HepG2 (cell line): ENCODE data around the gene TSEN54. TPM values are rescaled to one million over a fixed set of nuclear protein-coding genes. Genes with fewer than 3 reads are reported as not detected.
A peak's percentile ranks its signal among the peaks of the same experiment; 100 is the strongest.

Source experiments
- ATAC-seq: fragments of 200-7000 bp; cut with Tn5 transposase; 3 replicates; pipeline ENCODE4 v1.9.1; 2020; ENCODE audit warnings: mild to moderate bottlenecking, moderate library complexity
- BruUV-seq: library from RNA; stranded (reverse); fragments of 400-500 nt; replicated peaks from 2 replicates; lab custom pipeline; 2021; lab: Mats Ljungman, UMichigan
- CTCF ChIA-PET: fragments of 300-600 bp; formaldehyde crosslinking; extraction: SDS; loops from one replicate; lab custom pipeline; 2021; ENCODE audit warnings: low total read pairs, inconsistent platforms, low intra/inter-chr PET ratio; lab: Yijun Ruan, JAX
- POLR2A ChIA-PET: fragments of 350-600 bp; sonication (Branson Sonifier 250); formaldehyde crosslinking; loops from one replicate; lab custom pipeline; 2020; ENCODE audit warnings: antibody characterized with exemption, inconsistent platforms; lab: Yijun Ruan, JAX
- DNase-seq: peaks from one replicate; pipeline ENCODE4 v3.0.0-alpha.2; 2015; ENCODE audit warnings: low spot score
- FAIRE-seq: peaks from 3 replicates; lab custom pipeline; 2011; peaks lifted over from hg19 to GRCh38; lab: Jason Lieb, UNC
- H2AFZ ChIP-seq: one replicate; pipeline ENCODE4 v1.6.1; 2011; ENCODE audit warnings: low read length, inconsistent platforms
- H3K27ac ChIP-seq: fragments of 300-600 bp; 3 replicates; pipeline ENCODE4 v1.8.0; 2011; ENCODE audit warnings: mixed run types, mild to moderate bottlenecking, mixed read lengths, low read length, inconsistent platforms; ENCODE audit not compliant: insufficient read depth; ENCODE audit errors: extremely low read length
- H3K27me3 ChIP-seq, 2 experiments: fragments of 200-600 bp in 1 of 2; 2 replicates in 1 of 2; 3 replicates in 1 of 2; pipeline versions ENCODE4 v1.6.0 to v1.8.0; 2011; ENCODE audit warnings: low read length in 2 of 2, mild to moderate bottlenecking in 2 of 2, moderate library complexity in 2 of 2, inconsistent platforms in 1 of 2; ENCODE audit not compliant: insufficient read depth in 2 of 2, control insufficient read depth in 1 of 2
- H3K36me3 ChIP-seq, 2 experiments: fragments of 200-600 bp in 1 of 2; replicated peaks in 1 of 2; 2 replicates in 1 of 2; 3 replicates in 1 of 2; pipeline versions ENCODE4 v1.5.1 to v1.8.0; 2011; ENCODE audit warnings: low read length in 2 of 2, inconsistent platforms in 1 of 2; ENCODE audit not compliant: insufficient read depth in 2 of 2, control insufficient read depth in 1 of 2
- H3K4me1 ChIP-seq: 2 replicates; pipeline ENCODE4 v1.5.1; 2012; ENCODE audit warnings: low read length, inconsistent platforms; ENCODE audit not compliant: insufficient read depth
- H3K4me2 ChIP-seq: 2 replicates; pipeline ENCODE4 v1.6.0; 2011; ENCODE audit warnings: low read depth, low read length, inconsistent platforms
- H3K4me3 ChIP-seq, 3 experiments: fragments of 200-600 bp in 1 of 3; sonication (generic), shearing (Covaris generic) in 1 of 3; replicated peaks in 1 of 3; 2 replicates each; pipeline ENCODE4 v1.5.1; 2011 to 2016; ENCODE audit warnings: low read length in 3 of 3, inconsistent platforms in 2 of 3, low read depth in 2 of 3, mild to moderate bottlenecking in 2 of 3, control low read depth in 1 of 3, mixed read lengths in 1 of 3; ENCODE audit not compliant: insufficient read depth in 1 of 3
- H3K79me2 ChIP-seq: one replicate; pipeline ENCODE4 v1.6.1; 2011; ENCODE audit warnings: low read length, inconsistent platforms; ENCODE audit not compliant: insufficient read depth
- H3K9ac ChIP-seq: 2 replicates; pipeline ENCODE4 v1.6.0; 2011; ENCODE audit warnings: mild to moderate bottlenecking, low read depth, low read length, inconsistent platforms; ENCODE audit not compliant: insufficient read depth
- H3K9me3 ChIP-seq: 2 replicates; pipeline ENCODE4 v1.5.1; 2012; ENCODE audit warnings: mild to moderate bottlenecking, low read length
- H4K20me1 ChIP-seq: 2 replicates; pipeline ENCODE4 v1.6.0; 2011; ENCODE audit warnings: inconsistent platforms, mild to moderate bottlenecking, low read length, moderate library complexity; ENCODE audit not compliant: insufficient read depth
- ARID4A ChIP-seq: sonication (generic); formaldehyde crosslinking; IDR thresholded peaks from 2 replicates; pipeline ENCODE4 v1.5.0; 2020; ENCODE audit warnings: mild to moderate bottlenecking, missing genetic modification reagents, borderline replicate concordance
- ZNF263 ChIP-seq: sonication (generic); formaldehyde crosslinking; IDR thresholded peaks from 2 replicates; pipeline ENCODE4 v1.4.0; 2020; ENCODE audit warnings: missing genetic modification reagents
- ZNF333 ChIP-seq: sonication (generic); formaldehyde crosslinking; IDR thresholded peaks from 2 replicates; pipeline ENCODE4 v1.4.0; 2020; ENCODE audit warnings: mild to moderate bottlenecking, missing genetic modification reagents, borderline replicate concordance
- WGBS: methylation state at CpG from one replicate; pipeline ENCODE4 v1.1.6; 2017; ENCODE audit warnings: low lambda C conversion rate; 5-methylcytosine and 5-hydroxymethylcytosine counted together
- in situ Hi-C: cut with HindIII; loops from 2 replicates; pipeline ENCODE4 v1.10.0; 2017; ENCODE audit warnings: low pct_unique_long_range_greater_than_20kb; ENCODE audit not compliant: extremely low pct_ligation_motif_present
- intact Hi-C: fragments of 100-400 bp; cut with micrococcal nuclease; formaldehyde crosslinking; loops from one replicate; pipeline ENCODE4 v1.10.0; 2022; ENCODE audit not compliant: unreplicated experiment
- polyA plus RNA-seq, 8 experiments: library from polyadenylated mRNA; depleted of rRNA in 3 of 8; stranded (reverse) in 7 of 8; unstranded in 1 of 8; fragments of >200 nt; fragmentation: Illumina TruSeq in 4 of 8; extraction: Trizol in 4 of 8; gene quantifications; 2 replicates each; pipeline versions ENCODE4 v1.2.1 to v1.2.3, GENCODE V29; 2011 to 2016; ENCODE audit warnings: low read depth in 4 of 8, missing spikeins in 1 of 8, mixed read lengths in 1 of 8; ENCODE audit not compliant: insufficient read depth in 1 of 8
- total RNA-seq, 5 experiments: library from RNA; depleted of rRNA; stranded (reverse); fragments of >200 nt; fragmentation: Illumina TruSeq; extraction: Trizol; gene quantifications; 2 replicates each; pipeline ENCODE4 v1.2.3, GENCODE V29; 2016; ENCODE audit warnings: low read depth in 1 of 5

TSEN54 gene
- total and polyA plus RNA-seq, 2 of the 13 experiments (the other 11 are each of a cell fraction or from before 2014, with no cell fraction given) = 62.9 to 63.3 TPM

- WGBS = 52% methylated on average over 4 of the region's 5 CpGs
- ATAC-seq (no peak), FAIRE-seq (no peak), DNase-seq (no peak)
- no peak overlapping the region for H3K4me3 ChIP-seq
- no peak overlapping the region for H2AFZ ChIP-seq
- in situ Hi-C loops (loop anchor here (5.0 kb wide), 1 partner anchor 82 kb away; no protein-coding TSS in a partner anchor), intact Hi-C loops (no loop called here)
- H3K9ac ChIP-seq = no peak overlapping the region
- ChIA-PET CTCF (no interaction called here), POLR2A (interaction anchor here (0.7 to 1.6 kb wide), 3 partner anchors 16 to 271 kb away, joined by 3 to 6 read pairs (median 4); partner anchors contain the start of gene LLGL2)
- H4K20me1 ChIP-seq = peaks cover 5% of the 10 kb centered on the region; the same call in 1 of the 2 replicates
- peaks cover 2% of the 10 kb centered on the region for H3K79me2 ChIP-seq
- no peak overlapping the region for H3K27ac ChIP-seq
- peaks cover 4 to 21% of the 10 kb centered on the region in 2 experiments; a peak in 4 of 5 replicates for H3K36me3 ChIP-seq
- BruUV-seq = no TSS peak
- no peaks in the 10 kb centered on the region for H3K27me3 ChIP-seq
- H3K9me3 ChIP-seq = no peaks in the 10 kb centered on the region
- 0 out of 2 replicates have a peak, but pooled peaks have one; percentile 0 for TF ChIP-seq ZNF333 (CRISPR knock-in tag)
- TF ChIP-seq ZNF263 (CRISPR knock-in tag) = 0 out of 2 replicates have a peak, but pooled peaks have one; percentile 10
- no peak for TF ChIP-seq ARID4A (CRISPR knock-in tag)
- H3K4me2 ChIP-seq = 0 out of 2 replicates have a peak overlapping the region, but pooled peaks have one; percentile 35
- H3K4me1 ChIP-seq = peaks cover 71% of the 10 kb centered on the region
Measured at GRCh38 chr17:75508931-75509361, 7.4 kb upstream of the TSEN54 start.
